NB4 (cell line): ENCODE results near the gene TM9SF2.

Experiments used
- POLR2A ChIP-seq: IDR thresholded peaks from 2 replicates; pipeline ENCODE4 v1.6.1; 2011; ENCODE audit warnings: mild to moderate bottlenecking; ENCODE audit not compliant: insufficient read length; ENCODE audit errors: extremely low read depth
- TF ChIP-seq, protein P1 (sequence below): IDR thresholded peaks from one replicate; pipeline ENCODE4 v1.5.1; 2012; ENCODE audit warnings: low read depth, low read length

- no peak for TF ChIP-seq POLR2A
- TF ChIP-seq, protein P1, sequence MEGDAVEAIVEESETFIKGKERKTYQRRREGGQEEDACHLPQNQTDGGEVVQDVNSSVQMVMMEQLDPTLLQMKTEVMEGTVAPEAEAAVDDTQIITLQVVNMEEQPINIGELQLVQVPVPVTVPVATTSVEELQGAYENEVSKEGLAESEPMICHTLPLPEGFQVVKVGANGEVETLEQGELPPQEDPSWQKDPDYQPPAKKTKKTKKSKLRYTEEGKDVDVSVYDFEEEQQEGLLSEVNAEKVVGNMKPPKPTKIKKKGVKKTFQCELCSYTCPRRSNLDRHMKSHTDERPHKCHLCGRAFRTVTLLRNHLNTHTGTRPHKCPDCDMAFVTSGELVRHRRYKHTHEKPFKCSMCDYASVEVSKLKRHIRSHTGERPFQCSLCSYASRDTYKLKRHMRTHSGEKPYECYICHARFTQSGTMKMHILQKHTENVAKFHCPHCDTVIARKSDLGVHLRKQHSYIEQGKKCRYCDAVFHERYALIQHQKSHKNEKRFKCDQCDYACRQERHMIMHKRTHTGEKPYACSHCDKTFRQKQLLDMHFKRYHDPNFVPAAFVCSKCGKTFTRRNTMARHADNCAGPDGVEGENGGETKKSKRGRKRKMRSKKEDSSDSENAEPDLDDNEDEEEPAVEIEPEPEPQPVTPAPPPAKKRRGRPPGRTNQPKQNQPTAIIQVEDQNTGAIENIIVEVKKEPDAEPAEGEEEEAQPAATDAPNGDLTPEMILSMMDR: no peak
Observed at GRCh38 chr13:99500839-99501183, 461 bp upstream of the TM9SF2 start.
